SW 1271 (cell line): ENCODE measurements around the gene HIGD1B.

Source experiments
- DNase-seq, 2 experiments: peaks; one replicate each; lab custom pipeline; 2025; lab: John Stamatoyannopoulos, UW

The HIGD1B gene

GRCh38 chr17:44837196-44837595 lies 10.5 kb upstream of the HIGD1B start:
- DNase-seq: no peak

GRCh38 chr17:44840274-44840673 lies 7.4 kb upstream of the HIGD1B start:
- no peak for DNase-seq

- DNase-seq: no peak
Measured at GRCh38 chr17:44840936-44841335, 6.7 kb upstream of the HIGD1B start.

GRCh38 chr17:44842748-44843147 lies 4.9 kb upstream of the HIGD1B start:
- no peak for DNase-seq

GRCh38 chr17:44844390-44844830 lies 3.3 kb upstream of the HIGD1B start:
- no peak for DNase-seq

GRCh38 chr17:44846206-44846605 lies 1.5 kb upstream of the HIGD1B start:
- no peak for DNase-seq

GRCh38 chr17:44848257-44848795 lies 643 bp downstream of the HIGD1B start:
- no peak for DNase-seq

- no peak for DNase-seq
Measured at GRCh38 chr17:44848961-44849489, 1.3 kb downstream of the HIGD1B start.

GRCh38 chr17:44850025-44850424 lies 2.3 kb downstream of the HIGD1B start:
- DNase-seq: no peak

GRCh38 chr17:44850612-44851011 lies 2.9 kb downstream of the HIGD1B start:
- no peak for DNase-seq

- no peak for DNase-seq
Measured at GRCh38 chr17:44854192-44854591, 6.5 kb downstream of the HIGD1B start.

GRCh38 chr17:44859701-44860100 lies 12.0 kb downstream of the HIGD1B start:
- DNase-seq: no peak

- no peak for DNase-seq
Measured at GRCh38 chr17:44862278-44862914, 14.7 kb downstream of the HIGD1B start.

GRCh38 chr17:44863061-44863918 lies 15.6 kb downstream of the HIGD1B start:
- DNase-seq: no peak

GRCh38 chr17:44864831-44865230 lies 17.1 kb downstream of the HIGD1B start:
- DNase-seq: no peak

GRCh38 chr17:44865231-44865660 lies 17.6 kb downstream of the HIGD1B start:
- DNase-seq: peak in 1 of 2 experiments; percentile 68

- DNase-seq: no peak
Measured at GRCh38 chr17:44865931-44866330, 18.2 kb downstream of the HIGD1B start.

- DNase-seq: no peak
Measured at GRCh38 chr17:44867841-44868240, 20.2 kb downstream of the HIGD1B start.

GRCh38 chr17:44871556-44871955 lies 23.9 kb downstream of the HIGD1B start:
- no peak for DNase-seq

GRCh38 chr17:44872131-44872768 lies 24.6 kb downstream of the HIGD1B start:
- DNase-seq: no peak

GRCh38 chr17:44875761-44876160 lies 28.1 kb downstream of the HIGD1B start:
- no peak for DNase-seq

GRCh38 chr17:44877121-44877520 lies 29.4 kb downstream of the HIGD1B start:
- DNase-seq: no peak
